ENCODE measurements around the gene TRIB2. TPM values are rescaled to one million over a fixed set of nuclear protein-coding genes. Genes with fewer than 3 reads are reported as not detected.

The TRIB2 gene
- total RNA-seq, 1 experiment from 2014 or later: 100.0 TPM

DNA sequence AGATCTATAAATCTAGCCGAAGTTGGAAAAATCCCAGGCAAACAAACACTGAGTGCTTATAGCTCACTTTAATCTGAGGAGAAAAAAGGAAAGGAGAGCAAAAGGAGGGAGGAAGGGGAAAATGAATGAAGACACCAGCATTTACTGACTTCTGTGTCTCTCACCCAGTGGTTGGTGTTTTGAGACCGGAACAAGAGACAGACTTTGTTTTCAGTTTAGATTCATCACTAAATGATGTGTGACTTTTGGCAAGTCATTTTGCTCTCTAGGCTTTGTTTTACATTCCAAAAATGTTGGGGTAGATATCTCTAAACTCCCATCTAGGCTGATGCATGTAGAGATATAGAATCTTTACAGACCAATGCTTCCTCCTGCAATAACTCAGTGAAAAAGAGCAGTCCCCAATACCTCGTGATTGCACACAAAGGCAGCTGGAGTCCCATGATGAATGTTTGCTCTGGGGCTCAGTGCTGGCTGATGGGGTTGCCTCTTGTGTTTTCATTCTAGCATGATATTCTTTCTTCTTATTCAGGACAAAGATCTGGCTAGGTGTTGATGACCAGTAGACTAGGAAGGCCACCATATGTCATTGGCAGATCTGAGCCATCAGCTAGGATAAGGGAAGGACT lies 51.4 kb downstream of the TRIB2 start:
- intact Hi-C loops (cut with micrococcal nuclease; ENCODE audit: unreplicated experiment): no loop called here

DNA sequence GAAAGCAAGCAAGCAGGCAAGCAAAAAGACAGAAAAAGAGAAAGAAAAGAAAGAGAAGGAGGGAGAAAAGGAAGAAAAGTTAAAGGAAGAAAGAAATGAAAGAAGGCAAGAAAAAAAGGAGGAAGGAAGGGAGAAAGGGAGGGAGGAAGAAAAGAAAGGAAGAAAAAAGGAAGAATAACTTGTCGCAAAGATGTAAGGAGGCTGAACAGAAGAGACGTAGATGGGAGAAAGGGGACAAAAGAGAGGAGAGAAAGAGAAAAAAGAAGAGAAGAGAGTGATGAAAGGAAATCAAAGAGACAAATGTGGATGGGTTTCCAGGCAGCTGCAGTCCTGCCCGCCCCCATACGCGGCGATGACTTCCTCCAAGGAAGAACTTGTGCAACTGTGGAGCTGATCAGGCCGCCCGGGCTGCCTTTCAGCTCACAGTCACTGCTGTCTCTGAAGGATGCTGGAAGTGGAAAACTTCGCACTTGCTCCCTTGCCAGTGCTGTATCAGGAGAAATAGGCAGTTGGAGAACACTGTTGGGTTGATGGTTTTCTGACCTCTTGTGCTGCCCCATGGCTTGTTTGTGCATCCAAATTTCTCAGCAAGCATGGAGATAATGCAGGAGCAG lies 52.9 kb downstream of the TRIB2 start:
- ChIA-PET POLR2A (ENCODE audit: low non-redundant PET) (no interaction called here), CTCF (no interaction called here)
- no peak overlapping the region for H3K27ac ChIP-seq (ENCODE audit: low read depth, low read length, poor library complexity, severe bottlenecking)
- no TSS peak for BruUV-seq (replicated peaks)
- peaks cover 15% of the 10 kb centered on the region for H3K4me1 ChIP-seq (ENCODE audit: insufficient read depth, low read length, poor library complexity, severe bottlenecking)
- no peak for DNase-seq (ENCODE audit: low spot score)
- H3K27me3 ChIP-seq (replicated peaks; ENCODE audit: insufficient read depth, low read depth, low read length, poor library complexity): peaks cover 36% of the 10 kb centered on the region
- intact Hi-C loops (cut with micrococcal nuclease; ENCODE audit: unreplicated experiment): loop anchor here (5.0 kb wide), 1 partner anchor 163 kb away; no protein-coding TSS in a partner anchor
- TF ChIP-seq, protein P1, sequence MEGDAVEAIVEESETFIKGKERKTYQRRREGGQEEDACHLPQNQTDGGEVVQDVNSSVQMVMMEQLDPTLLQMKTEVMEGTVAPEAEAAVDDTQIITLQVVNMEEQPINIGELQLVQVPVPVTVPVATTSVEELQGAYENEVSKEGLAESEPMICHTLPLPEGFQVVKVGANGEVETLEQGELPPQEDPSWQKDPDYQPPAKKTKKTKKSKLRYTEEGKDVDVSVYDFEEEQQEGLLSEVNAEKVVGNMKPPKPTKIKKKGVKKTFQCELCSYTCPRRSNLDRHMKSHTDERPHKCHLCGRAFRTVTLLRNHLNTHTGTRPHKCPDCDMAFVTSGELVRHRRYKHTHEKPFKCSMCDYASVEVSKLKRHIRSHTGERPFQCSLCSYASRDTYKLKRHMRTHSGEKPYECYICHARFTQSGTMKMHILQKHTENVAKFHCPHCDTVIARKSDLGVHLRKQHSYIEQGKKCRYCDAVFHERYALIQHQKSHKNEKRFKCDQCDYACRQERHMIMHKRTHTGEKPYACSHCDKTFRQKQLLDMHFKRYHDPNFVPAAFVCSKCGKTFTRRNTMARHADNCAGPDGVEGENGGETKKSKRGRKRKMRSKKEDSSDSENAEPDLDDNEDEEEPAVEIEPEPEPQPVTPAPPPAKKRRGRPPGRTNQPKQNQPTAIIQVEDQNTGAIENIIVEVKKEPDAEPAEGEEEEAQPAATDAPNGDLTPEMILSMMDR (conservative IDR thresholded peaks at IDR 0.05; ENCODE audit: low read depth, low read length): no peak
- TF ChIP-seq EZH2 (IDR thresholded peaks at IDR 0.05; ENCODE audit: borderline replicate concordance, low read depth, low read length, poor library complexity, severe bottlenecking): no peak
- no peaks in the 10 kb centered on the region for H3K36me3 ChIP-seq (ENCODE audit: insufficient read depth, low read length, poor library complexity, severe bottlenecking)
- no peak overlapping the region for H3K4me3 ChIP-seq (ENCODE audit: low read depth, low read length, poor library complexity, severe bottlenecking)
- H3K9me3 ChIP-seq (ENCODE audit: low read depth, low read length, poor library complexity, severe bottlenecking): no peaks in the 10 kb centered on the region

More for the DNA sequence above, 51.4 kb downstream of the TRIB2 start:
- H3K4me3 ChIP-seq (ENCODE audit: low read depth, low read length, poor library complexity, severe bottlenecking): no peak overlapping the region
- no TSS peak for BruUV-seq (replicated peaks)
- no peak for DNase-seq (ENCODE audit: low spot score)
- peaks cover 36% of the 10 kb centered on the region for H3K27me3 ChIP-seq (replicated peaks; ENCODE audit: insufficient read depth, low read depth, low read length, poor library complexity)
- H3K27ac ChIP-seq (ENCODE audit: low read depth, low read length, poor library complexity, severe bottlenecking): no peak overlapping the region
- H3K4me1 ChIP-seq (ENCODE audit: insufficient read depth, low read length, poor library complexity, severe bottlenecking): peaks cover under 1% of the 10 kb centered on the region
- H3K36me3 ChIP-seq (ENCODE audit: insufficient read depth, low read length, poor library complexity, severe bottlenecking): no peaks in the 10 kb centered on the region
- POLR2A ChIA-PET (ENCODE audit: low non-redundant PET): no interaction called here
- H3K9me3 ChIP-seq (ENCODE audit: low read depth, low read length, poor library complexity, severe bottlenecking): no peaks in the 10 kb centered on the region
- CTCF ChIA-PET: no interaction called here
- no peak for TF ChIP-seq EZH2 (IDR thresholded peaks at IDR 0.05; ENCODE audit: borderline replicate concordance, low read depth, low read length, poor library complexity, severe bottlenecking)
- TF ChIP-seq, protein P1 (conservative IDR thresholded peaks at IDR 0.05; ENCODE audit: low read depth, low read length): no peak

DNA sequence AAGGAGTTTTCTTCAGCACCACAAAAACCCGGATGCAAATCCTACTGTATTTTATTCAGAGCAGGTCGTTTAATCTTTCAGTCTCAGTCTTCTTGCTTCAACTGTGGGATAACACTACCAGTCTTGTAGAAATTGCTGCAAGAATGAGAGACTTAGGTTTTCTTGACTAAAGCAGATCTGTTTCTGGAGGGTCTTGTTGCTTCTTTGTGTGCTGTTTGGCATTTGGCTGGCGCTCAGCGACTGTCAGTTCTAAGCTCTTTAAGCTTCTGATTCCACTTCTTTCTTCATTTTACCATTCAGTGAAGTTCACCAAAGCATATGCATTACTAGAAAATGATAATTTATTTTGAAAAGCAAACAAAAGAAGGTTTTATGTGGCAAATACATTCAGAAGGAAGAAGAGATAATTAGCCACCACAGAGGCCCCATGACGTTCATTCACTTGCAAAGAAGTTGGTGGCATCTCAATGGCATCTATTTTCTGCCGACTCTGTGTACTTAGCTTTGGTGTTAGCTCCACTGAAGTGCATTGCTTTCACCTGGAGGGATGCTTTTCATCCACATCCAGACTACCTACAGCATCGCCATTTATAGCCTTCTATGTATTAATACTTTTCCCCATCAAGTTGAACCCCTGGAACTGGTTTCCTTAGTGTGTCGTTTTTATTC lies 53.7 kb downstream of the TRIB2 start:
- TF ChIP-seq, protein P1 (conservative IDR thresholded peaks at IDR 0.05; ENCODE audit: low read depth, low read length): no peak
- no peak for TF ChIP-seq EZH2 (IDR thresholded peaks at IDR 0.05; ENCODE audit: borderline replicate concordance, low read depth, low read length, poor library complexity, severe bottlenecking)
- intact Hi-C loops (cut with micrococcal nuclease; ENCODE audit: unreplicated experiment): loop anchor here (5.0 kb wide), 1 partner anchor 162 kb away; no protein-coding TSS in a partner anchor
- no TSS peak for BruUV-seq (replicated peaks)
- CTCF ChIA-PET: no interaction called here
- H3K4me3 ChIP-seq (ENCODE audit: low read depth, low read length, poor library complexity, severe bottlenecking): no peak overlapping the region
- H3K27me3 ChIP-seq (replicated peaks; ENCODE audit: insufficient read depth, low read depth, low read length, poor library complexity): peaks cover 36% of the 10 kb centered on the region
- POLR2A ChIA-PET (ENCODE audit: low non-redundant PET): no interaction called here
- no peaks in the 10 kb centered on the region for H3K36me3 ChIP-seq (ENCODE audit: insufficient read depth, low read length, poor library complexity, severe bottlenecking)
- DNase-seq (ENCODE audit: low spot score): no peak
- H3K4me1 ChIP-seq (ENCODE audit: insufficient read depth, low read length, poor library complexity, severe bottlenecking): peaks cover 23% of the 10 kb centered on the region
- no peaks in the 10 kb centered on the region for H3K9me3 ChIP-seq (ENCODE audit: low read depth, low read length, poor library complexity, severe bottlenecking)
- H3K27ac ChIP-seq (ENCODE audit: low read depth, low read length, poor library complexity, severe bottlenecking): no peak overlapping the region
